ENCODE results near the gene CA10.

GRCh38 chr17:51721730-51722129, 436.8 kb downstream of the CA10 start:
- TF ChIP-seq CTCF (IDR thresholded peaks at IDR 0.05): no peak
- no peak for TF ChIP-seq POLR2A (IDR thresholded peaks at IDR 0.05; ENCODE audit: low read depth)
